Colonic mucosa (tissue), 4 donors: ENCODE measurements around the gene THUMPD3. TPM values are rescaled to one million over a fixed set of nuclear protein-coding genes. Genes with fewer than 3 reads are reported as not detected.

Source experiments
- DNase-seq: peaks from one replicate; pipeline ENCODE4 v3.0.0-alpha.2; 2020
- H3K27ac ChIP-seq: fragments of 200-600 bp; one replicate; pipeline ENCODE4 v1.8.0; 2021
- H3K27me3 ChIP-seq: fragments of 200-600 bp; one replicate; pipeline ENCODE4 v1.8.0; 2021
- H3K36me3 ChIP-seq: fragments of 200-600 bp; one replicate; pipeline ENCODE4 v1.8.0; 2021
- H3K4me1 ChIP-seq: fragments of 200-600 bp; one replicate; pipeline ENCODE4 v1.8.0; 2021; ENCODE audit warnings: mild to moderate bottlenecking
- H3K4me3 ChIP-seq: fragments of 200-600 bp; one replicate; pipeline ENCODE4 v1.8.0; 2021
- H3K9ac ChIP-seq, 2 donors: one replicate each; pipeline ENCODE4 v1.7.0; 2013; ENCODE audit warnings: control low read depth in 2 of 2, low read depth in 2 of 2, low read length in 2 of 2
- H3K9me3 ChIP-seq: fragments of 200-600 bp; one replicate; pipeline ENCODE4 v1.8.0; 2021
- CTCF ChIP-seq: fragments of 200-600 bp; IDR thresholded peaks from one replicate; pipeline ENCODE4 v1.8.0; 2022; ENCODE audit warnings: antibody characterized with exemption, mild to moderate bottlenecking
- intact Hi-C: fragments of 100-400 bp; cut with DNase I; formaldehyde crosslinking; loops from one replicate; pipeline ENCODE4 v1.14.1; 2022
- total RNA-seq, 2 donors: library from RNA; stranded (reverse); fragmentation: NEBNext Ultra II Directional in 1 of 2; extraction: Animal tissue kit (Norgen Biotek cat#: 25700) in 1 of 2; gene quantifications; one replicate each; pipeline ENCODE4 v1.2.1, GENCODE V29; 2021
- donor health status: healthy.
- donor health status: DM: no; HTN: no; CAD: no.
- donor health status: DM: no; HTN: no; CAD: no.

THUMPD3 gene
- total RNA-seq, 2 donors from 2014 or later = 40.1 to 46.0 TPM

GRCh38 chr3:9428411-9428810 lies 65.6 kb downstream of the THUMPD3 start:
- Histone ChIP-seq H3K9me3 (no peaks in the 10 kb centered on the region), H3K9ac (no peak overlapping the region), H3K27ac (no peak overlapping the region), H3K27me3 (no peaks in the 10 kb centered on the region), H3K36me3 (peaks cover 33% of the 10 kb centered on the region), H3K4me1 (peaks cover 6% of the 10 kb centered on the region), H3K4me3 (no peak overlapping the region)
- no peak for DNase-seq
- no peak for TF ChIP-seq CTCF
- intact Hi-C loops = no loop called here

DNA sequence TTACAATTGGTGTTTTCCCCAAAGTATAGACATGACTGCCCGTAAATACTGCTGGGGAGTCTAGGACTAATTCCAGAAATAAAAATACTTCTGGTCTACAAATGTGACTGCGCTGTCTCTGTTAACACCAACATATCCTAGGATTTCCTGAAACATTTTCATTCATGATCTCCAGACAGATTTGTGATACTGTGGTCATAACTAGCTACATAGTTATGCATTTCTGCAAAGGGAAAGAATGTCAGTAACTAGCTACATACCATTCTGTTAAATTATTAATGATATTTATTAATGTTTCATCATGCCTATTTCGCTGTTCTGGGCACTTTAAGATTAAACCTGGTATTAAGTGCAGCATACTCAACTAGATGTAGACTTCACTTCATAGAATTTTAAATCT lies 67.9 kb downstream of the THUMPD3 start:
- TF ChIP-seq CTCF = no peak
- intact Hi-C loops = loop anchor here (5.0 kb wide), 1 partner anchor 37 kb away; no protein-coding TSS in a partner anchor

GRCh38 chr3:9433627-9434521 lies 71.0 kb downstream of the THUMPD3 start:
- no peak overlapping the region for H3K9ac ChIP-seq
- no peaks in the 10 kb centered on the region for H3K9me3 ChIP-seq
- H3K4me3 ChIP-seq = no peak overlapping the region
- no peak for TF ChIP-seq CTCF
- no peaks in the 10 kb centered on the region for H3K27me3 ChIP-seq
- H3K27ac ChIP-seq = no peak overlapping the region
- intact Hi-C loops = loop anchor here (5.0 kb wide), 1 partner anchor 33 kb away; no protein-coding TSS in a partner anchor
- no peaks in the 10 kb centered on the region for H3K4me1 ChIP-seq
- DNase-seq = no peak
- peaks cover 63% of the 10 kb centered on the region for H3K36me3 ChIP-seq

More for the DNA sequence above, 67.9 kb downstream of the THUMPD3 start:
- DNase-seq = no peak
- no peak overlapping the region for H3K4me3 ChIP-seq
- H3K9ac ChIP-seq = no peak overlapping the region
- H3K4me1 ChIP-seq = no peaks in the 10 kb centered on the region
- H3K36me3 ChIP-seq = peaks cover 54% of the 10 kb centered on the region
- H3K9me3 ChIP-seq = no peaks in the 10 kb centered on the region
- no peaks in the 10 kb centered on the region for H3K27me3 ChIP-seq
- H3K27ac ChIP-seq = no peak overlapping the region

DNA sequence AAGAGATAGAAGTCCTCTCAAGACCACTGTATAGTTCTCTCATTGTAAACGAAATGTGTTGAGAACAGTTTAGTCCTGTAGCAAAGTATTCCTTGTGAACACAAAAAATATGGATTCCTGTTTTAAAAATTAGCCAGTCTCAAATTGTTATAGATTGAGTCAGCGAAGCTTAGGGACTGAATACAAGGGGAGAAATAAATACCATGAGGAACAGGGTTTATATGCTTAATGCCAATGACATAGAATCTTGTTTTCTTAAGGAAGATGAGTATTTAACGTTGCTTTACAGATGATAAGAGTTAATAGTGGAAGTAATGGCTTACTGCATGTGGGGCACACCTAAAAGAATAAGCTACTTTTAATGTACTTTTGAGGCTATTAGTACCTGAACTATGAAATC lies 72.5 kb downstream of the THUMPD3 start:
- intact Hi-C loops = no loop called here
- Histone ChIP-seq H3K4me3 (no peak overlapping the region), H3K27me3 (no peaks in the 10 kb centered on the region), H3K9ac (no peak overlapping the region), H3K9me3 (no peaks in the 10 kb centered on the region), H3K27ac (no peak overlapping the region), H3K36me3 (peaks cover 54% of the 10 kb centered on the region), H3K4me1 (no peaks in the 10 kb centered on the region)
- TF ChIP-seq CTCF = no peak
- no peak for DNase-seq

Other genes starting within 250 kb of the THUMPD3 start
- 1 to 10 TPM; 5.7 to 6.1 TPM for gene SRGAP3, start 113.4 kb upstream of the THUMPD3 start, total RNA-seq
- gene SETD5, start 34.6 kb downstream of the THUMPD3 start, total RNA-seq = 10 to 100 TPM; 89.1 to 91.3 TPM
- 1 to 10 TPM in 1 of 2 donors, under 1 TPM in 1; 0.05 to 1.2 TPM for gene LHFPL4, start 190.8 kb downstream of the THUMPD3 start, total RNA-seq